ENCODE data around the gene PITPNB. TPM values are rescaled to one million over a fixed set of nuclear protein-coding genes. Genes with fewer than 3 reads are reported as not detected.

PITPNB gene
- total and polyA plus RNA-seq, 3 donors from 2014 or later: 39.9 to 49.4 (median 41.9) TPM

- no peaks in the 10 kb centered on the region for H3K4me1 ChIP-seq
- no peak overlapping the region for H3K27ac ChIP-seq
- no peak for DNase-seq
- WGBS, 2 donors: 81 to 94% methylated on average over 2 of the region's 2 CpGs
- no peaks in the 10 kb centered on the region for H3K27me3 ChIP-seq
- TF ChIP-seq, protein P1, sequence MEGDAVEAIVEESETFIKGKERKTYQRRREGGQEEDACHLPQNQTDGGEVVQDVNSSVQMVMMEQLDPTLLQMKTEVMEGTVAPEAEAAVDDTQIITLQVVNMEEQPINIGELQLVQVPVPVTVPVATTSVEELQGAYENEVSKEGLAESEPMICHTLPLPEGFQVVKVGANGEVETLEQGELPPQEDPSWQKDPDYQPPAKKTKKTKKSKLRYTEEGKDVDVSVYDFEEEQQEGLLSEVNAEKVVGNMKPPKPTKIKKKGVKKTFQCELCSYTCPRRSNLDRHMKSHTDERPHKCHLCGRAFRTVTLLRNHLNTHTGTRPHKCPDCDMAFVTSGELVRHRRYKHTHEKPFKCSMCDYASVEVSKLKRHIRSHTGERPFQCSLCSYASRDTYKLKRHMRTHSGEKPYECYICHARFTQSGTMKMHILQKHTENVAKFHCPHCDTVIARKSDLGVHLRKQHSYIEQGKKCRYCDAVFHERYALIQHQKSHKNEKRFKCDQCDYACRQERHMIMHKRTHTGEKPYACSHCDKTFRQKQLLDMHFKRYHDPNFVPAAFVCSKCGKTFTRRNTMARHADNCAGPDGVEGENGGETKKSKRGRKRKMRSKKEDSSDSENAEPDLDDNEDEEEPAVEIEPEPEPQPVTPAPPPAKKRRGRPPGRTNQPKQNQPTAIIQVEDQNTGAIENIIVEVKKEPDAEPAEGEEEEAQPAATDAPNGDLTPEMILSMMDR (IDR thresholded peaks at IDR 0.05): no peak
- no peak for TF ChIP-seq POLR2A (IDR thresholded peaks at IDR 0.05)
- no peak overlapping the region for H3K4me3 ChIP-seq
- intact Hi-C loops (cut with DNase I; ENCODE audit: low total_unique reads): no loop called here
- no peaks in the 10 kb centered on the region for H3K36me3 ChIP-seq (ENCODE audit: low read depth, missing control alignments)
- H3K9me3 ChIP-seq: no peaks in the 10 kb centered on the region
Observed at GRCh38 chr22:27833803-27834202, 85.3 kb downstream of the PITPNB start.

DNA sequence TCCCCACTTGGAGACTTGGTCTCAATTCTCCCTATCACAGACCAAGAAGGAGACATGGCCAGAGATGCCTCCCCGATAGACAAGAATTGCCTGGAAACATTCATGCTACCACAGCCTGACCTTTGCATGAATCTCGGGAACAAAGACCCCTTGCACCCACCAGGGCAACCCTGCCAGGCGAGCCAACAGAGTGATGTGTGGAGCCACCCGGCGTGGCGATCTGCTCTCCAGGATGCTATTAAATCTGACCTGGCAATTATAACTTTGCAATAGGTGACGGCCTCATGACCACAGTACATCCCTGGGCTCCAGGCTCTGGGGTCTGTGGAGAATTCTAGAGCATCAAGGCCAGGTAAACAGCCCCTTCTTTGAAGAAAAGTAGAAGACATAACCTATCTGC, 86.5 kb downstream of the PITPNB start:
- Histone ChIP-seq H3K27ac (no peak overlapping the region), H3K36me3 (ENCODE audit: low read depth, missing control alignments) (no peaks in the 10 kb centered on the region), H3K9me3 (no peaks in the 10 kb centered on the region), H3K4me3 (no peak overlapping the region), H3K27me3 (no peaks in the 10 kb centered on the region), H3K4me1 (peaks cover 12% of the 10 kb centered on the region)
- intact Hi-C loops (cut with DNase I; ENCODE audit: low total_unique reads): no loop called here
- no peak for DNase-seq
- 86 to 87% methylated on average over 7 of the region's 7 CpGs for WGBS, 2 donors
- TF ChIP-seq, protein P1 (IDR thresholded peaks at IDR 0.05): no peak
- TF ChIP-seq POLR2A (IDR thresholded peaks at IDR 0.05): no peak

GRCh38 chr22:27829620-27830019, 89.4 kb downstream of the PITPNB start:
- WGBS, 2 donors: 71 to 93% methylated on average over 3 of the region's 3 CpGs

DNA sequence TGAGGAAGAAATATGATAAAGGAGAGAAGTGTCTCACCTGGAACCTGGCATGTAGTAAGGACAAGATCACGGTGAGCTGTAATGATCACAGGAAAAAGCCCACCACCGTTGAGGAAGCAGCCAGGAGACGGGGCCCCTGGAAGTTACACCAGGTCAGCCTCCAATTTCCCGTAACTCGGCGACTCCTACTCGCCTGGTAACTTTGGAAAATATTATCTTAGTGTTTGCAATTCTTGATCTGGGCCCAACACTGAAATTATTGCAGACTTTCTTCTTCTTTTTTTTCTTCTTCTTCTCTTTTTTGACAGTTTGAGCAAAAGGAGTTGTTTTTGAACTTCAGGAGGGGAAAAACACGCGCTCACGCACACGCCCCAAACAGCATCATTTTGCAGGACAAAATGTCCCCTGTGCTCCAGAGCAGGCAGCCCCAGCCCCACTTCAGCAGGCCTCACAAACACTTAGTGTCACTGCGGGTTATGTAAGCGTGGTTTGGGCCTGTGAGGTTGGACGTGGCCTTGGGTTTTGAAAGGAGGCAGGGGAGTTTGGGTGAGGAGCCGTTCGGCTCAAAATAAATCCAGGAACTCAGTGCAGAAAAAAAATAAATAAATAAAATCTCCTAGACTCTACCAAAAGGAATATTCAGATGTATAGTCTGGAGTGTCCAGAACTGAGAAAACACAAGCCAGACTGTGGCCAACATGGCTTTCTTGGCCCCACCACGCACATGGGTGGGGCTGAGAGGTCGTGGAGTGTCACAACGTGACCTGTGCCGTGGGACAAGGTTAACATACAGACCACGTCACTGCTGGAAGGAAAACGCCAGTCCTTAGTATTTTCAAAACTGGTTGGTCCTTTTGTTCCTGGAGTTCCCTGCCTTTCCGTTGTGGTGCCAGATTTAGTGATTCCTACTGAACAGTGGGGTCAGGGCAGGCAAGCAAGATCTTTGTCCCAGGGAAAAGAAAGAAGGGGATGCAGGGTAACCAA, 91.2 kb downstream of the PITPNB start:
- Histone ChIP-seq H3K9me3 (no peaks in the 10 kb centered on the region), H3K27me3 (no peaks in the 10 kb centered on the region), H3K27ac (peak overlapping the region; percentile 80 to 85), H3K36me3 (ENCODE audit: low read depth, missing control alignments) (no peaks in the 10 kb centered on the region), H3K4me3 (no peak overlapping the region), H3K4me1 (peaks cover 16% of the 10 kb centered on the region)
- intact Hi-C loops (cut with DNase I; ENCODE audit: low total_unique reads): no loop called here
- 37 to 57% methylated on average over 23 of the region's 23 CpGs for WGBS, 2 donors
- DNase-seq: peak; percentile 82
- TF ChIP-seq, protein P1 (IDR thresholded peaks at IDR 0.05): no peak
- no peak for TF ChIP-seq POLR2A (IDR thresholded peaks at IDR 0.05)

More at GRCh38 chr22:27829620-27830019, 89.4 kb downstream of the PITPNB start:
- TF ChIP-seq POLR2A (IDR thresholded peaks at IDR 0.05): no peak
- TF ChIP-seq, protein P1 (IDR thresholded peaks at IDR 0.05): no peak
- Histone ChIP-seq H3K27me3 (no peaks in the 10 kb centered on the region), H3K4me1 (peaks cover 16% of the 10 kb centered on the region), H3K9me3 (no peaks in the 10 kb centered on the region), H3K4me3 (no peak overlapping the region), H3K36me3 (ENCODE audit: low read depth, missing control alignments) (no peaks in the 10 kb centered on the region), H3K27ac (no peak overlapping the region)
- intact Hi-C loops (cut with DNase I; ENCODE audit: low total_unique reads): no loop called here
- no peak for DNase-seq

Data from testis (tissue), 3 donors.